Measurements from ENCODE around the gene SURF2. TPM values are rescaled to one million over a fixed set of nuclear protein-coding genes. Genes with fewer than 3 reads are reported as not detected.

SURF2 gene
- total RNA-seq, 1 experiment from 2014 or later: 27.8 TPM

DNA sequence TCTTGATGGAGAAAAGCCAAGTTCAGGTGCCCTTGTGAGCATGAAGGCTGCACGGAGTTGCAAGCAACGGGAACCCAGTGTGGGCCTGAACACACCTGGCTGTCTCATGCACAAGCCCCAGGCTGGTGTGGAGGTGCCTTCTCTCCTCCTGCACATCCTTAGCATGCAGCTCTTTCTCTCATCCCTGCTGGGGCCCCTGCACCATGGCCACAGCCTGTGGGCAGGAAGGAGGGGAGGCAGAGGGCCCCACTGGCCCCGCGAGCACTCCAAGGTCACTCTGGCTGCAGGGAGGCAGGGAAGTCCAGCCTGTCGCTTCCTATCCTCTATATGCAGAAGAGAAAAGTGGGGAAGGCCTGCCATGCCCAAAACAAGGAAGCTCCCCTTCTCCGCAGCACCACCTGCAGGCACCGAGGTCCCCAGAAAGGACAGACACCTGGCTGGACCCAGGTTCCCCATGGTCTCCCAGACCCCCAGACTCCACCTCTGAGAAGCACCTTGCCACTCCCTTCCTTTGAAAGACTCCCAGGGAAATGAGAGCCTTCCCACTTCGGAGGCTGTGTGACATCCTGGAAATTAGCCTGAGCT, 38.4 kb downstream of the SURF2 start:
- Histone ChIP-seq H3K27ac (ENCODE audit: low read depth, low read length) (no peak overlapping the region), H3K4me1 (ENCODE audit: control insufficient read depth in 1 of 2, insufficient read depth in 2 of 2, low read length in 2 of 2) (no peaks in the 10 kb centered on the region), H3K4me3 (replicated peaks in 1 of 2; ENCODE audit: low read depth in 1 of 2, low read length in 2 of 2) (no peak overlapping the region), H3K4me2 (ENCODE audit: low read length) (no peak overlapping the region), H3K9me2 (ENCODE audit: insufficient read depth) (no peaks in the 10 kb centered on the region), H4K20me1 (ENCODE audit: insufficient read depth) (no peaks in the 10 kb centered on the region), H3K79me2 (ENCODE audit: insufficient read depth, low read length) (no peaks in the 10 kb centered on the region), H3K9ac (ENCODE audit: low read length) (no peak overlapping the region), H3K9me3 (ENCODE audit: control insufficient read depth in 1 of 2, insufficient read depth in 1 of 2, low read depth in 1 of 2, low read length in 2 of 2) (no peaks in the 10 kb centered on the region), H2AFZ (ENCODE audit: low read depth, low read length, poor library complexity, severe bottlenecking) (no peak overlapping the region), H3K36me3 (ENCODE audit: control insufficient read depth in 1 of 2, insufficient read depth in 2 of 2, low read length in 2 of 2) (no peaks in the 10 kb centered on the region), H3K27me3 (ENCODE audit: insufficient read depth, low read length) (0 out of 2 replicates have a peak, but pooled peaks cover 2% of the 10 kb centered on the region)
- intact Hi-C loops (cut with micrococcal nuclease): no loop called here
- ChIA-PET POLR2A (no interaction called here), CTCF (interaction anchor here (0.6 kb wide), 1 partner anchor 10 kb away, joined by 3 read pairs; no protein-coding TSS in a partner anchor), RAD21 (ENCODE audit: low non-redundant PET in 1 of 2, low total read pairs in 2 of 2, uncharacterized antibody in 2 of 2, unreplicated experiment in 2 of 2) (no interaction called here)
- BruUV-seq (replicated peaks): no TSS peak
- TF ChIP-seq CBX3 (IDR thresholded peaks at IDR 0.05; ENCODE audit: low read depth) (no peak), CEBPB (IDR thresholded peaks at IDR 0.05; ENCODE audit: low read depth) (no peak), JUND (IDR thresholded peaks at IDR 0.05) (no peak), TCF7L2 (IDR thresholded peaks at IDR 0.05; ENCODE audit: borderline replicate concordance, extremely low read depth, insufficient read depth, insufficient read length) (no peak), RAD21 (IDR thresholded peaks at IDR 0.05; ENCODE audit: low read depth) (no peak), EZH2phosphoT487 (IDR thresholded peaks at IDR 0.05; ENCODE audit: borderline replicate concordance) (no peak), FOSL1 (IDR thresholded peaks at IDR 0.05; ENCODE audit: low read depth) (no peak), EGR1 (IDR thresholded peaks at IDR 0.05; ENCODE audit: low read depth) (no peak), SP1 (IDR thresholded peaks at IDR 0.05; ENCODE audit: low read depth) (no peak), ZNF274 (IDR thresholded peaks at IDR 0.05; ENCODE audit: low read depth, low read length) (no peak)
- TF ChIP-seq, protein P1, sequence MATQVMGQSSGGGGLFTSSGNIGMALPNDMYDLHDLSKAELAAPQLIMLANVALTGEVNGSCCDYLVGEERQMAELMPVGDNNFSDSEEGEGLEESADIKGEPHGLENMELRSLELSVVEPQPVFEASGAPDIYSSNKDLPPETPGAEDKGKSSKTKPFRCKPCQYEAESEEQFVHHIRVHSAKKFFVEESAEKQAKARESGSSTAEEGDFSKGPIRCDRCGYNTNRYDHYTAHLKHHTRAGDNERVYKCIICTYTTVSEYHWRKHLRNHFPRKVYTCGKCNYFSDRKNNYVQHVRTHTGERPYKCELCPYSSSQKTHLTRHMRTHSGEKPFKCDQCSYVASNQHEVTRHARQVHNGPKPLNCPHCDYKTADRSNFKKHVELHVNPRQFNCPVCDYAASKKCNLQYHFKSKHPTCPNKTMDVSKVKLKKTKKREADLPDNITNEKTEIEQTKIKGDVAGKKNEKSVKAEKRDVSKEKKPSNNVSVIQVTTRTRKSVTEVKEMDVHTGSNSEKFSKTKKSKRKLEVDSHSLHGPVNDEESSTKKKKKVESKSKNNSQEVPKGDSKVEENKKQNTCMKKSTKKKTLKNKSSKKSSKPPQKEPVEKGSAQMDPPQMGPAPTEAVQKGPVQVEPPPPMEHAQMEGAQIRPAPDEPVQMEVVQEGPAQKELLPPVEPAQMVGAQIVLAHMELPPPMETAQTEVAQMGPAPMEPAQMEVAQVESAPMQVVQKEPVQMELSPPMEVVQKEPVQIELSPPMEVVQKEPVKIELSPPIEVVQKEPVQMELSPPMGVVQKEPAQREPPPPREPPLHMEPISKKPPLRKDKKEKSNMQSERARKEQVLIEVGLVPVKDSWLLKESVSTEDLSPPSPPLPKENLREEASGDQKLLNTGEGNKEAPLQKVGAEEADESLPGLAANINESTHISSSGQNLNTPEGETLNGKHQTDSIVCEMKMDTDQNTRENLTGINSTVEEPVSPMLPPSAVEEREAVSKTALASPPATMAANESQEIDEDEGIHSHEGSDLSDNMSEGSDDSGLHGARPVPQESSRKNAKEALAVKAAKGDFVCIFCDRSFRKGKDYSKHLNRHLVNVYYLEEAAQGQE (IDR thresholded peaks at IDR 0.05; ENCODE audit: low read depth): no peak
- TF ChIP-seq, protein P2, sequence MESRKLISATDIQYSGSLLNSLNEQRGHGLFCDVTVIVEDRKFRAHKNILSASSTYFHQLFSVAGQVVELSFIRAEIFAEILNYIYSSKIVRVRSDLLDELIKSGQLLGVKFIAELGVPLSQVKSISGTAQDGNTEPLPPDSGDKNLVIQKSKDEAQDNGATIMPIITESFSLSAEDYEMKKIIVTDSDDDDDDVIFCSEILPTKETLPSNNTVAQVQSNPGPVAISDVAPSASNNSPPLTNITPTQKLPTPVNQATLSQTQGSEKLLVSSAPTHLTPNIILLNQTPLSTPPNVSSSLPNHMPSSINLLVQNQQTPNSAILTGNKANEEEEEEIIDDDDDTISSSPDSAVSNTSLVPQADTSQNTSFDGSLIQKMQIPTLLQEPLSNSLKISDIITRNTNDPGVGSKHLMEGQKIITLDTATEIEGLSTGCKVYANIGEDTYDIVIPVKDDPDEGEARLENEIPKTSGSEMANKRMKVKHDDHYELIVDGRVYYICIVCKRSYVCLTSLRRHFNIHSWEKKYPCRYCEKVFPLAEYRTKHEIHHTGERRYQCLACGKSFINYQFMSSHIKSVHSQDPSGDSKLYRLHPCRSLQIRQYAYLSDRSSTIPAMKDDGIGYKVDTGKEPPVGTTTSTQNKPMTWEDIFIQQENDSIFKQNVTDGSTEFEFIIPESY (IDR thresholded peaks at IDR 0.05; ENCODE audit: extremely low read depth, insufficient replicate concordance, low read length): no peak
- ATAC-seq (peak; percentile 19; the same call in 1 of the 2 replicates), DNase-seq (ENCODE audit: low read depth, low spot score) (no peak)
